SU-DHL-6 (cell line): ENCODE data around the gene RPS19.

Experiments
- EZH2phosphoT487 ChIP-seq: fragments of 200-600 bp; sonication (generic), shearing (Covaris generic); conservative IDR thresholded peaks from 2 replicates; pipeline ENCODE4 v1.6.1; 2018; ENCODE audit warnings: mild to moderate bottlenecking, antibody characterized with exemption, low read length, moderate library complexity, mixed read lengths
- TF ChIP-seq, protein P1 (sequence below): fragments of 200-600 bp; sonication (generic); IDR thresholded peaks from one replicate; pipeline ENCODE4 v1.5.1; 2017; ENCODE audit warnings: antibody characterized with exemption, mild to moderate bottlenecking, low read length, moderate library complexity; ENCODE audit not compliant: insufficient read depth, poor library complexity, severe bottlenecking

DNA sequence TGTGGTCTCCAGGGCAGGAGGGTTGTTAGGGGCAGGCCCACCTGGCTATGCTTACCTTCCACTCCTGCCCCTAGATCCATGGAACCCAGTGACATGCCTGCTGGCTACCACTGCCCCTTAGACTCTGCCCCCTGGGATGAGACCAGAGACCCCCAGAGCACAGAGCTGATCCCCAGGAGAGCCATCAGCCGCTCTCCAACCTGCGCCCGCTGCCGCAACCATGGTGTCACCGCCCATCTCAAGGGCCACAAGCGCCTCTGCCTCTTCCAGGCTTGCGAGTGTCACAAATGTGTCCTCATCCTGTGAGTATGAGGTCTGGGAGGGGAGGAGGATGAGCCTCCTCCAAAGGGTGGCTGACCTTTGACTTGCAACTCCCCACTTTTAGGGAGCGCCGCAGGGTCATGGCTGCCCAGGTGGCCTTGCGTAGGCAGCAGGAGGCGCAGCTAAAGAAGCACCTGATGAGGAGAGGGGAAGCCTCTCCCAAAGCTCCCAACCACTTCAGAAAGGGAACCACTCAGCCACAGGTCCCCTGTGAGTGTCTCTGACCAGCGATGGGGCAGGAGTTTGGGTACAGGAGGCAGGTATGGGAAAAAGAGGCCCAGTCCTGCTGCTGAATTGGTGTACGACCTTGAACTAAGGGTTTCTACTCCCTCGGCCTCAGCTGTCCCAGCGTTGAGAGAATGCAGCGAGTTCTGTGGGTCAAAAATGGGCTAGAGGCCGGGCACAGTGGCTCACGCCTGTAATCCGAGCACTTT lies 12.5 kb upstream of the RPS19 start:
- TF ChIP-seq, protein P1, sequence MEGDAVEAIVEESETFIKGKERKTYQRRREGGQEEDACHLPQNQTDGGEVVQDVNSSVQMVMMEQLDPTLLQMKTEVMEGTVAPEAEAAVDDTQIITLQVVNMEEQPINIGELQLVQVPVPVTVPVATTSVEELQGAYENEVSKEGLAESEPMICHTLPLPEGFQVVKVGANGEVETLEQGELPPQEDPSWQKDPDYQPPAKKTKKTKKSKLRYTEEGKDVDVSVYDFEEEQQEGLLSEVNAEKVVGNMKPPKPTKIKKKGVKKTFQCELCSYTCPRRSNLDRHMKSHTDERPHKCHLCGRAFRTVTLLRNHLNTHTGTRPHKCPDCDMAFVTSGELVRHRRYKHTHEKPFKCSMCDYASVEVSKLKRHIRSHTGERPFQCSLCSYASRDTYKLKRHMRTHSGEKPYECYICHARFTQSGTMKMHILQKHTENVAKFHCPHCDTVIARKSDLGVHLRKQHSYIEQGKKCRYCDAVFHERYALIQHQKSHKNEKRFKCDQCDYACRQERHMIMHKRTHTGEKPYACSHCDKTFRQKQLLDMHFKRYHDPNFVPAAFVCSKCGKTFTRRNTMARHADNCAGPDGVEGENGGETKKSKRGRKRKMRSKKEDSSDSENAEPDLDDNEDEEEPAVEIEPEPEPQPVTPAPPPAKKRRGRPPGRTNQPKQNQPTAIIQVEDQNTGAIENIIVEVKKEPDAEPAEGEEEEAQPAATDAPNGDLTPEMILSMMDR, result no peak
- TF ChIP-seq EZH2phosphoT487, result no peak
